DND-41 (cell line): ENCODE data around the gene ZNF445.

ENCODE experiments used
- ATAC-seq: fragments of 200-7000 bp; cut with Tn5 transposase; 3 replicates; pipeline ENCODE4 v1.9.1; 2021; ENCODE audit warnings: low read depth; ENCODE audit not compliant: insufficient read depth
- DNase-seq: peaks from one replicate; pipeline ENCODE4 v3.0.0-alpha.2; 2020
- H2AFZ ChIP-seq: 2 replicates; pipeline ENCODE4 v1.6.0; 2012; ENCODE audit warnings: low read depth, low read length
- H3K27ac ChIP-seq: 2 replicates; pipeline ENCODE4 v1.5.1; 2012; ENCODE audit warnings: low read length, inconsistent platforms
- H3K27me3 ChIP-seq: fragments of 200-600 bp; sonication (generic); 2 replicates; pipeline ENCODE4 v1.6.0; 2012; ENCODE audit warnings: low read length, mild to moderate bottlenecking, inconsistent platforms; ENCODE audit not compliant: insufficient read depth, poor library complexity
- H3K36me3 ChIP-seq: 2 replicates; pipeline ENCODE4 v1.5.1; 2012; ENCODE audit warnings: low read length, inconsistent platforms; ENCODE audit not compliant: insufficient read depth
- H3K4me1 ChIP-seq: 2 replicates; pipeline ENCODE4 v1.5.1; 2012; ENCODE audit warnings: mild to moderate bottlenecking, low read length; ENCODE audit not compliant: insufficient read depth
- H3K4me2 ChIP-seq: 2 replicates; pipeline ENCODE4 v1.6.0; 2012; ENCODE audit warnings: mild to moderate bottlenecking, moderate library complexity, low read length, inconsistent platforms; ENCODE audit not compliant: insufficient read depth
- H3K4me3 ChIP-seq, 2 experiments: fragments of 200-600 bp in 1 of 2; shearing (Covaris generic) in 1 of 2; 2 replicates each; pipeline ENCODE4 v1.5.1; 2012 to 2016; ENCODE audit warnings: inconsistent platforms in 2 of 2, low read length in 2 of 2, mild to moderate bottlenecking in 2 of 2, low read depth in 1 of 2, moderate library complexity in 1 of 2
- H3K79me2 ChIP-seq: 2 replicates; pipeline ENCODE4 v1.6.0; 2012; ENCODE audit warnings: low read length, inconsistent platforms; ENCODE audit not compliant: insufficient read depth
- H3K9ac ChIP-seq: 2 replicates; pipeline ENCODE4 v1.6.0; 2012; ENCODE audit warnings: low read depth, mild to moderate bottlenecking, inconsistent platforms, low read length, moderate library complexity
- H3K9me3 ChIP-seq: 2 replicates; pipeline ENCODE4 v1.5.1; 2012; ENCODE audit warnings: low read length, moderate library complexity, mild to moderate bottlenecking, inconsistent platforms; ENCODE audit not compliant: insufficient read depth, severe bottlenecking
- H4K20me1 ChIP-seq: 2 replicates; pipeline ENCODE4 v1.6.0; 2012; ENCODE audit warnings: low read length; ENCODE audit not compliant: insufficient read depth
- CTCF ChIP-seq: IDR thresholded peaks from 2 replicates; pipeline ENCODE4 v1.5.1; 2012; ENCODE audit warnings: borderline replicate concordance, low read length, moderate library complexity, mild to moderate bottlenecking; ENCODE audit not compliant: poor library complexity, severe bottlenecking; ENCODE audit errors: extremely low read depth
- EZH2 ChIP-seq: IDR thresholded peaks from 3 replicates; pipeline ENCODE4 v1.6.1; 2012; ENCODE audit warnings: borderline replicate concordance, low read depth, mild to moderate bottlenecking, moderate library complexity, low read length, inconsistent platforms; ENCODE audit not compliant: severe bottlenecking

Gene ZNF445

GRCh38 chr3:44444896-44445691 is 32.4 kb downstream of the ZNF445 start:
- ATAC-seq: no peak
- peaks cover 28% of the 10 kb centered on the region for H3K4me1 ChIP-seq
- H3K36me3 ChIP-seq: peaks cover 71% of the 10 kb centered on the region
- DNase-seq: no peak
- H4K20me1 ChIP-seq: no peaks in the 10 kb centered on the region
- H3K4me3 ChIP-seq: no peak overlapping the region
- no peaks in the 10 kb centered on the region for H3K9me3 ChIP-seq
- no peaks in the 10 kb centered on the region for H3K27me3 ChIP-seq
- TF ChIP-seq EZH2 (no peak), CTCF (no peak)
- no peak overlapping the region for H3K4me2 ChIP-seq
- no peak overlapping the region for H3K9ac ChIP-seq
- H3K27ac ChIP-seq: no peak overlapping the region
- no peaks in the 10 kb centered on the region for H3K79me2 ChIP-seq
- no peak overlapping the region for H2AFZ ChIP-seq

- TF ChIP-seq CTCF: no peak
- TF ChIP-seq EZH2: no peak
- H2AFZ ChIP-seq: no peak overlapping the region
- no peaks in the 10 kb centered on the region for H4K20me1 ChIP-seq
- DNase-seq (no peak), ATAC-seq (no peak)
- no peaks in the 10 kb centered on the region for H3K27me3 ChIP-seq
- H3K4me3 ChIP-seq: no peak overlapping the region
- no peaks in the 10 kb centered on the region for H3K9me3 ChIP-seq
- H3K4me2 ChIP-seq: no peak overlapping the region
- no peak overlapping the region for H3K27ac ChIP-seq
- no peak overlapping the region for H3K9ac ChIP-seq
- peaks cover 64% of the 10 kb centered on the region for H3K36me3 ChIP-seq
- no peaks in the 10 kb centered on the region for H3K79me2 ChIP-seq
- H3K4me1 ChIP-seq: peaks cover 34% of the 10 kb centered on the region
Observed at GRCh38 chr3:44444437-44444836, 33.0 kb downstream of the ZNF445 start.

DNA sequence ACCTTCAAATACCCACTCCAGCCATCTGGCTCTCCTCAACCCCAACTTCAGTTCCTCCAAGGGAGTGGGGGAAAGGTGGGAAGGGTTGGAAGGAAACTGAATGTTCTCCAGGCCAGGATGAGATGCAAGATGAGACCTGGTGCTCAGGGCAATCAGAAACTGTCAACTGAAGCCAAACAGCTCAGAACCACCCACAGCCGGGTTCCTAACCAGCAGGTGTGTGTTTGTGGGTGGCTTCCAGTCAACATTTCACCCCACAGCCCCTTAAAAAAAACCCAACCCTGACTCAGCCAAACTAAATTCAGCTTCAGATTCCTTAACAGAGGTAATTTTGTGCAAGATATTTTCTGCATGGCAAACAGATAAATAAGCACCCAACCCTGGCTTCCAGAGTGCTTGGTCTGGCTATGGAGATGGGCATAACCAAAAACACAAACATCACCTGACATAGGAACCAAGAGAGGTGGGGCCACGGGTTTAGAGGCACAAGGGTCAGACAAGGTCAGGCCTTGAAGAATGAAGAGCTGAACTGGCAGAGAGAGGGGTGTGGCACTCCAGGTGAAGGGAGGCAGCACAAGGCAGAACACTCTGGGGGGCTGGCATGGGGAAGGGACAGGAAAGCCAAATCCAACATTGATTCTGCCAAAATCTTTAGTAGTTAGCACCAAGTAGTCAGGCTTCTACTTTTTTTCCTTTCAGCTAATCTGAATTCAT is 34.7 kb downstream of the ZNF445 start:
- peaks cover 40% of the 10 kb centered on the region for H3K4me1 ChIP-seq
- DNase-seq: no peak
- no peak for ATAC-seq
- no peak overlapping the region for H3K9ac ChIP-seq
- no peaks in the 10 kb centered on the region for H3K27me3 ChIP-seq
- no peak overlapping the region for H3K27ac ChIP-seq
- no peak overlapping the region for H3K4me2 ChIP-seq
- H2AFZ ChIP-seq: no peak overlapping the region
- no peak overlapping the region for H3K4me3 ChIP-seq
- no peaks in the 10 kb centered on the region for H3K9me3 ChIP-seq
- TF ChIP-seq CTCF (no peak), EZH2 (no peak)
- peaks cover 48% of the 10 kb centered on the region for H3K36me3 ChIP-seq
- no peaks in the 10 kb centered on the region for H4K20me1 ChIP-seq
- no peaks in the 10 kb centered on the region for H3K79me2 ChIP-seq
